Muscle layer of duodenum (tissue), 2 donors: ENCODE measurements around the gene KLHL22.
A peak's percentile ranks its signal among the peaks of the same experiment; 100 is the strongest.
"Not testable (repeated sequence)": the region's sequence is repeated elsewhere in the genome, so short reads cannot be mapped to it uniquely, and the experiment has no call there.

Experiments
- H3K27ac ChIP-seq: one replicate; pipeline ENCODE4 v1.7.0; 2013; ENCODE audit warnings: mild to moderate bottlenecking, low read length
- H3K27me3 ChIP-seq: one replicate; pipeline ENCODE4 v1.7.0; 2013; ENCODE audit warnings: low read depth, mild to moderate bottlenecking, control low read depth, low read length
- H3K36me3 ChIP-seq, 2 donors: one replicate each; pipeline ENCODE4 v1.7.0; 2013; ENCODE audit warnings: low read length in 2 of 2, control low read depth in 1 of 2, mild to moderate bottlenecking in 1 of 2; ENCODE audit not compliant: insufficient read depth in 2 of 2, control insufficient read depth in 1 of 2
- H3K4me1 ChIP-seq, 2 donors: one replicate each; pipeline ENCODE4 v1.7.0; 2013; ENCODE audit warnings: low read length in 2 of 2, mild to moderate bottlenecking in 2 of 2, control low read depth in 1 of 2, moderate library complexity in 1 of 2; ENCODE audit not compliant: insufficient read depth in 2 of 2, control insufficient read depth in 1 of 2
- H3K4me3 ChIP-seq, 2 donors: one replicate each; pipeline ENCODE4 v1.7.0; 2013; ENCODE audit warnings: low read length in 2 of 2, low read depth in 1 of 2, mild to moderate bottlenecking in 1 of 2
- H3K9me3 ChIP-seq, 2 donors: one replicate each; pipeline ENCODE4 v1.7.0; 2013; ENCODE audit warnings: low read length in 2 of 2, control low read depth in 1 of 2, mild to moderate bottlenecking in 1 of 2; ENCODE audit not compliant: control insufficient read depth in 1 of 2
- donor health status: healthy.

The KLHL22 gene

GRCh38 chr22:20509344-20510047, 13.9 kb upstream of the KLHL22 start:
- no peaks in the 10 kb centered on the region for H3K27me3 ChIP-seq
- H3K4me1 ChIP-seq: peaks cover 18 to 29% of the 10 kb centered on the region in 2 donors
- H3K4me3 ChIP-seq: peak overlapping the region; percentile 87 to 97

GRCh38 chr22:20508815-20509271, 13.2 kb upstream of the KLHL22 start:
- Histone ChIP-seq H3K27ac (peak overlapping the region; percentile 97), H3K9me3 (no peaks in the 10 kb centered on the region), H3K4me1 (peaks cover 18 to 23% of the 10 kb centered on the region in 2 donors), H3K4me3 (peak overlapping the region; percentile 87 to 97), H3K36me3 (peaks cover 6 to 17% of the 10 kb centered on the region in 2 donors), H3K27me3 (no peaks in the 10 kb centered on the region)

More at GRCh38 chr22:20509344-20510047, 13.9 kb upstream of the KLHL22 start:
- H3K36me3 ChIP-seq: peaks cover 7 to 24% of the 10 kb centered on the region in 2 donors
- no peaks in the 10 kb centered on the region for H3K9me3 ChIP-seq
- H3K27ac ChIP-seq: peak overlapping the region; percentile 97

- Histone ChIP-seq H3K27ac (peak overlapping the region; percentile 97), H3K4me1 (peaks cover 18 to 23% of the 10 kb centered on the region in 2 donors), H3K4me3 (peak overlapping the region; percentile 87 to 97), H3K36me3 (peaks cover 3 to 15% of the 10 kb centered on the region in 2 donors)
- not testable (repeated sequence) for H3K27me3 ChIP-seq, H3K9me3 ChIP-seq
Observed at GRCh38 chr22:20508067-20508755, 12.6 kb upstream of the KLHL22 start.

GRCh38 chr22:20507253-20508066, 11.9 kb upstream of the KLHL22 start, which contains the start of gene MED15:
MED15 (plus strand) TSS chr22:20507610; CDS start chr22:20507679, 69 bp downstream.
- H3K27me3 ChIP-seq: no peaks in the 10 kb centered on the region
- H3K27ac ChIP-seq: peak within 1 kb of the TSS; percentile 97
- peak within 1 kb of the TSS; percentile 87 to 97 for H3K4me3 ChIP-seq
- H3K9me3 ChIP-seq: no peaks in the 10 kb centered on the region
- H3K4me1 ChIP-seq: peaks cover 18 to 23% of the 10 kb centered on the region in 2 donors
- peaks cover 3 to 15% of the 10 kb centered on the region in 2 donors for H3K36me3 ChIP-seq

- H3K27me3 ChIP-seq: no peaks in the 10 kb centered on the region
- no peaks in the 10 kb centered on the region for H3K9me3 ChIP-seq
- H3K27ac ChIP-seq: peak overlapping the region; percentile 97
- peak overlapping the region; percentile 87 to 97 for H3K4me3 ChIP-seq
- H3K36me3 ChIP-seq: peaks cover 3 to 15% of the 10 kb centered on the region in 2 donors
- H3K4me1 ChIP-seq: peaks cover 18 to 20% of the 10 kb centered on the region in 2 donors
Observed at GRCh38 chr22:20506543-20507252, 11.1 kb upstream of the KLHL22 start.

GRCh38 chr22:20504293-20504922, 8.8 kb upstream of the KLHL22 start:
- H3K27ac ChIP-seq, H3K4me1 ChIP-seq, H3K9me3 ChIP-seq, H3K27me3 ChIP-seq, H3K4me3 ChIP-seq: not testable (repeated sequence)
- H3K36me3 ChIP-seq: peaks cover 5 to 25% of the 10 kb centered on the region in 2 donors

GRCh38 chr22:20503816-20504215, 8.2 kb upstream of the KLHL22 start:
- Histone ChIP-seq H3K9me3 (no peaks in the 10 kb centered on the region), H3K27ac (no peak overlapping the region), H3K36me3 (peaks cover 5 to 21% of the 10 kb centered on the region in 2 donors), H3K27me3 (no peaks in the 10 kb centered on the region), H3K4me3 (no peak overlapping the region), H3K4me1 (peaks cover 0 to 2% of the 10 kb centered on the region in 2 donors)

GRCh38 chr22:20499769-20500168, 4.2 kb upstream of the KLHL22 start:
- peaks cover 0 to 5% of the 10 kb centered on the region in 2 donors for H3K4me1 ChIP-seq
- H3K9me3 ChIP-seq: no peaks in the 10 kb centered on the region
- peaks cover 5 to 9% of the 10 kb centered on the region in 2 donors for H3K36me3 ChIP-seq
- H3K4me3 ChIP-seq: no peak overlapping the region
- no peaks in the 10 kb centered on the region for H3K27me3 ChIP-seq
- H3K27ac ChIP-seq: no peak overlapping the region

- Histone ChIP-seq H3K36me3 (peaks cover 5 to 9% of the 10 kb centered on the region in 2 donors), H3K27ac (no peak overlapping the region), H3K4me1 (peaks cover 0 to 11% of the 10 kb centered on the region in 2 donors), H3K9me3 (no peaks in the 10 kb centered on the region), H3K27me3 (no peaks in the 10 kb centered on the region), H3K4me3 (no peak overlapping the region)
Observed at GRCh38 chr22:20498913-20499312, 3.3 kb upstream of the KLHL22 start.

- Histone ChIP-seq H3K27me3 (no peaks in the 10 kb centered on the region), H3K4me1 (peaks cover 0 to 16% of the 10 kb centered on the region in 2 donors), H3K36me3 (peaks cover 5 to 9% of the 10 kb centered on the region in 2 donors), H3K9me3 (no peaks in the 10 kb centered on the region), H3K4me3 (no peak overlapping the region), H3K27ac (no peak overlapping the region)
Observed at GRCh38 chr22:20497426-20497825, 1.8 kb upstream of the KLHL22 start.
